NCI-H2081 (cell line): ENCODE results near the gene STX5.
"Not testable (repeated sequence)": the region's sequence is repeated elsewhere in the genome, so short reads cannot be mapped to it uniquely, and the experiment has no call there.

Experiments used
- DNase-seq, 2 experiments: peaks; one replicate each; lab custom pipeline; 2025; lab: John Stamatoyannopoulos, UW

The STX5 gene

GRCh38 chr11:62830904-62831519 is 839 bp downstream of the STX5 start:
- DNase-seq = no peak

- not testable (repeated sequence) for DNase-seq
Observed at GRCh38 chr11:62828130-62828529, 3.7 kb downstream of the STX5 start.

- DNase-seq = no peak
Observed at GRCh38 chr11:62823677-62824076, 8.2 kb downstream of the STX5 start.

GRCh38 chr11:62817129-62817528 is 14.7 kb downstream of the STX5 start:
- DNase-seq = no peak

- no peak for DNase-seq
Observed at GRCh38 chr11:62816557-62816956, 15.3 kb downstream of the STX5 start.

DNA sequence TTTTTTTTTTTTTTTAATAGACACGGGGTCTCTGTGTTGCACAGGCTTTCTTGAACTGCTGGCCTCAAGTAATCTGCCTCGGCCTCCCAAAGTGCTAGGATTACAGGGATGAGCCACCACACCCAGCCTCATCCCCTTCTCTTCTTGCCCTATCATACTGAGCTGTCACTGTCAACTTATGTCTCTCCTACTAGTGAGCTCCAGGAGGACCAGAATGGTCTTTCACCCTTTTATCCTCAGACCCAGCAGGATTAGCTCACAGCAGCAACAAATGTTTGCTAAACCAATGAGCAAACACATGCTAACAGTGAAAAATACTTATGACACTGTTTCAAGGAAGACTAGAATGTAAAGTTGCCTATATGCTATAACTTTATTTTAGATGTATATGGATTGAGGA is 20.2 kb downstream of the STX5 start:
- DNase-seq = no peak

DNA sequence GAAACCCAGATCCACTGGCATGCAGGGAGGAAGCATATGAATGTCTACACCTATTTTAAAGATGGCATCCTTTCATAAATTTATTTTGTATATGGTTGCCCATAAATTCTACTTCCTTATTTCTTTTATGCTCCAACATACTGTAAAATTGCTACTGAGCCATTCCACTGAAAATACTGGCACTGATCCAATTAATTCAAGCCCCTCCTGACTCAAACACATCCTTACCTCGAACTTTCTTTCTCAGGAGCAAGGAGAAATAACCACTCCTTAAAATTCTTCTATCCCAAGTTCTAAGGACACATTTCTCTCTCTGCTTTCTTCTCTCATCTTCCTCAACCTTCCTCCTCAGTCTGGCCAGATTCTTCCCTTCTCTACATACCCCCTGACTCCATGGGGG is 21.1 kb downstream of the STX5 start:
- DNase-seq = no peak

DNA sequence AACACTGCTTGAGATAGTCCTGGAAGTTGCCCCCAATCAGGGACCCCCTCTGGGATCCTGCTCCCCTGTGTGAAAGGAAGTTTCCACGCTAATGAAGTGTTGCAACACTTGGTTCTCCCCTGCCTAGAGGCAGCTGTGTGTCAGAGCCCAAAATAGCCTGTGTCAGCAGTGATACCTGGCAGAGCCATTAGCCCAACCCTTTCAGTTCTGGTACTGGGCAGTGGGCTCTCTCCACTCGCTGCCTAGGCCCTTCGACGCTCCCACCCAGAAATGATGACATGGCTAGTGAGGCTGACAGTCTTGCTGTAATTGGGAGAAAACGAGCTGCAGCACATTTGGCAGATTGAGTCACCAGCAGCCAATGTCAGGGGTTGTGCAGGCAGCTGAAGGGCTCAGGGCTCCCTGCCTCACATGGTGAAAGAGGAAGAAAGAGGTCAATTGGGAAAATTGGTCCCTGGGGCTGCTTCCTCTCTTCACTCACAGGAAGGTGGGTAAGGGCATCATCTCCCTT is 25.2 kb downstream of the STX5 start:
- no peak for DNase-seq

- no peak for DNase-seq
Observed at GRCh38 chr11:62805961-62806441, 25.9 kb downstream of the STX5 start.

GRCh38 chr11:62805076-62805892 is 26.6 kb downstream of the STX5 start, which contains the start of gene NXF1:
TSS of gene NXF1 (minus strand) at chr11:62805440. CDS start at chr11:62805356, 84 bp downstream.
- peak; percentile 91 to 95 for DNase-seq

- DNase-seq = no peak
Observed at GRCh38 chr11:62804310-62805075, 27.4 kb downstream of the STX5 start.

GRCh38 chr11:62801071-62801470 is 30.8 kb downstream of the STX5 start:
- no peak for DNase-seq

GRCh38 chr11:62799486-62799885 is 32.4 kb downstream of the STX5 start:
- DNase-seq = no peak

GRCh38 chr11:62796281-62796680 is 35.6 kb downstream of the STX5 start:
- no peak for DNase-seq

DNA sequence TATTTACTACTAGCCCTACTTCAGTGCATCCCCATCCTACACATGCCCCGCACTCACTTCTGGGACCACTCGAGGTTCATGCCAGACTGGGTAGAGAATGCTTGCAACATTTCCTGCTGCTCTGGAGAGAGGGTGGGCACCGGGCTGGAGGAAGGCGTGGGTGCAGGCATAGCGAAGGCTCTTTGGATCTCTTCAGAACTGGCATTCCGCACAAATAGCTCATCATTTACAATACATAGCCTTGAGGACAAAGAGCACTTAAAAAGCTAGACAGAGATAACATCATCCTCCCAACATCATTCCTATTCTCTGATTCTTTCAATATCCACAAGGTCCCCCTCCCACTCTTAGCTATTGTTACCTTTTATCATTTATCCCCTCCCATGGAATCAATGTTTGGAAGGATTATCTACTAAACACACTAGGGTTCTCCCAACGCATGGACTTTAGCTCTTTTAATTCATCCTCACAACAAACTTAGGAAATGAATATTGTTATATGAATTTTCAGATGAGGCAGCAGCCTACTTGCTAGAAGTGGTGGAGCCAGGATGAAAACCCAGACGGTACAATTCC is 37.6 kb downstream of the STX5 start:
- no peak for DNase-seq

DNA sequence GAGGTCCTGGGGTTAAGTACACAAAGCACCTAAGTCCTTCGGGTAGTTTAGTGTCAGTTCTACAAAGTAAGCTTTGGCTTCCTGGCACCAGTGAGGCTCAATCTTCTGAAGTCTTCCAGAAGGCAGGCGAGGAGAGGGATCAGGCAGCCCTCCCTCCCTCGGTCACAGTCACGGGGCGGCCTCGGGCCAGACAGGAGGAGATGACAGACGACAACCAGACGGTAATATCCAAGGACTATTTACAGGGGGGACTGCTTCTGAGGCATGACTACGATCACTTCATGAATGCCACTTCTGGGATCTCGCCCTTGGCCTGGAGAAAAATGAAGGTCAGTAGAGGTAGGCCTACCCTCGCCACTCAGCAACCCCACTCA is 39.7 kb downstream of the STX5 start:
- no peak for DNase-seq

DNA sequence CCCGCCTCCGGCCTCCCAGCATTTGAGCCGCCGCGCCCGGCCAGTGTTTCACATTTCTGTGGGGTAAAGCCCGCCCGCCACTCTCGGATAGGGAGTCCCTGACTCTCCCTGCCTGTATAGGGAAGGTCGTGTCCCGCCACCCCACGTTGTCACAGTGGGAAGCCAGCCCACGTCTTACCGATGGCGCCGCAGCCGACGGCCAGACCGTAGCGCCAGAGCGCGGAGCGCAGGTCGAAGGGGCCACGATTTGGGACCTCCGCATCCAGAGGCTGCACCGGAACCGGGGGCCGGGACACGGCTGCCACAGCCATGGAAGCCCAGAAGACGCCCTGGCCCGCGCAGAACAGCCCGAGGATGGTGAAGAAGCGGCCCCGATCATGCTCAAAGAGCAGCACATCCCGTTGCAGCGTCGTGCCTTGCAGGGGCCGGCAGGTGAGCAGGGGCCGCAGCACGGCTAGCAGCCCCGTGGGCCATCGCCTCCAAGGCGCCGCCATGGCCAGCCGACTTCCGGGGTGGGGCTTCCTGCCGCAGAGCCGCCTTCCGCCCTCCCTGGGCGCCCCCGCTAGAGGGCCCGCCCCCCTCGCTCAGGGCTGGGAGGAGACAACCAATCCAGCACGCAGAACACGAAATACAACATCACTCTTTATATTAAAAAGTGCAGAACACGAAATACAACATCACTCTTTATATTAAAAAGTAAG is 40.2 kb downstream of the STX5 start, which contains the start of gene TMEM223:
Gene TMEM223, minus strand, starts transcription at position 506 of the 701 bp plus-strand sequence. Its CDS starts 12 bp downstream, at position 494.
- DNase-seq = peak; percentile 81 to 83

- DNase-seq = no peak
Observed at GRCh38 chr11:62789576-62789975, 42.3 kb downstream of the STX5 start.

DNA sequence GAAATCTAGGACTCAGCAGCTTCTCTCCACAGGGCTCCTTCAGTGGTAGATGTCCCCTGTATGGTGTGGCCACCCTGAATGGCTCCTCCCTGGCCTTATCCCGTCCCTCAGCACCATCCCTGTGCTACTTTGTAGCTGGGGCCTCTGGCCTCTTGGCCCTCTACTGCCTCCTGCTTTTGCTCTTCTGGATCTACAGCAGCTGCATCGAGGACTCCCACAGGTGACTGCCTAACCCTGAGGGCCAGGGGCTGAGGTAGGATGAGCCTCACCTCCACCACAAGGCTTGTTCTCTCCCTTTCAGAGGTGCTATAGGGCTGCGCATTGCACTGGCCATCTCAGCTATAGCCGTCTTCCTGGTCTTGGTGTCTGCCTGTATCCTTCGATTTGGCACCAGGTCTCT is 42.9 kb downstream of the STX5 start:
- peak in 1 of 2 experiments; percentile 10 for DNase-seq

DNA sequence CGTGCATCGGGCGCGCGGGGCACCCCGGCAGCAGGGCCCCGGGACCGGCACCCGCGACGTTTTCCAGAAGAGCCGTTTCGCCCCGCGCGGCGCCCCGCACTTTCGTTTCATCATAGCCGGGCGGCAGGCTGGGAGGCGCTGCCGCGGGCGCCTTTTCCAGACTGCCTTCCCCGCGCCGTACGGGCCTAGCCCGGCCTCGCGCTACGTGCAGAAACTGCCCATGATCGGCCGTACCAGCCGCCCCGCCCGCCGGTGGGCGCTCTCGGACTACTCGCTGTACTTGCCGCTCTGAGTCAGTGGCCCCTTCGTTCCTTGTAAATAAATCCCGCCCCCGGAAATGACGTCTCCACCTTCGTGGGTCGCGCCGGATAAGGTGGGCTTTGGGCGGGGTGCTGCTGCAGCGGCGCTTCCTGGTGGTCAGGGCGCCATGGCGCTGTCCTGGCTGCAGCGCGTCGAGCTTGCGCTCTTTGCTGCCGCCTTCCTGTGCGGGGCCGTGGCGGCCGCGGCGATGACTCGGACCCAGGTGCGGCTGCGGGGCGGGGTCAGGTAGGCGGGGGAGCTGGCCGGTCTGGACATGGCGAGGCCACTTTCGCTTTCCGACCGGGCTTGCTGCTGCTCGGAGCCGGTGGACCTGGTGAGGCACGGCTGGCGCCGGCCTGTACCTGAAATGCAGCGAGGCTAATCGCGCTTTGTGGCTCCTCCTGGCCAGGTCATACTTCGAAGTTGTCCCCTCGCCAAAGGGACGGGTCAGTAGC is 44.7 kb downstream of the STX5 start, which contains the start of gene TMEM179B:
Gene TMEM179B, plus strand, starts transcription at position 398 of the 755 bp plus-strand sequence. Its CDS starts 30 bp downstream, at position 428.
- DNase-seq = peak; percentile 97 to 98
